Activated CD8-positive, alpha-beta memory T cell treated with anti-CD3 and anti-CD28 coated beads, Interleukin-2, amount 50 U/mL, for 1 hour (primary cell): ENCODE data around the gene SLC35A5.

Experiments
- DNase-seq: peaks from one replicate; pipeline ENCODE4 v3.0.0-alpha.2; 2020; ENCODE audit errors: extremely low read depth

The SLC35A5 gene

DNA sequence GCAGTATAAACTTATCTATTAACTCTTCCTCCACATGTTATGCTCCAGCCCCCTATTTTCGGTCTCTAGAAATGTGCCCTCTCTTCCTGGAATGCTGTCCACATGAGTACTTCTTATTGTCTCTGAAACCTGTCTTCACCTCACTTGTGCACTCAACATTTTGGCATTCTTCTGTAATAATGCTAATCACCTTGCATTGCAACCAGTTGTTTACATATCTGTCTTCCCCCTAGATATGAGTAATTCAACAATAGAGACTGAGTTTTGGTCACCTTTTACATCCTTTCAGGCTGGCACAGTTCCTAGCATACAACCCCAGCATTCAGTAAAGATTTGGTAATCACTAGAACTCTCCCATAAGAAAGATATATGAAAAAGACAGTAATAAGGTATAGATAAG lies 61.9 kb downstream of the SLC35A5 start:
- DNase-seq = no peak

DNA sequence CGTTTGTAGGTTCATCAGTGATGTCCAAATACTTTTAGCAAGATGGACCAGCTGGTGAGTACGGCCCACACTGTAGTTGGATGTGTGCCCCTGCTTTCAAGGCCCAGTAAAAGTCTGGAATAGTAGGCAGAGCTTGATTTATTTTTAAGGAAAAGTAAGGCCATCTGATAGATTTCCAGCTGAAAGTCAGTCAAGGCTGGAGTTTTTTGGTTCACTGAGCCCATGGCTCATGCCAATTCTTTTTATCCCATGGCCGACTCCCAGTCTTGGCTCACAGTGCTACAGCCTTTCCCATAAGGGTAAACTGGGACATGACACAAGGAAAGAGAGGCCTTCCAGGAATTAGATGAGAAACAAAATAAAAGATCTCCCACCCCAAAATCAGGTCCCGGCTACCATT lies 65.6 kb downstream of the SLC35A5 start:
- DNase-seq = no peak

DNA sequence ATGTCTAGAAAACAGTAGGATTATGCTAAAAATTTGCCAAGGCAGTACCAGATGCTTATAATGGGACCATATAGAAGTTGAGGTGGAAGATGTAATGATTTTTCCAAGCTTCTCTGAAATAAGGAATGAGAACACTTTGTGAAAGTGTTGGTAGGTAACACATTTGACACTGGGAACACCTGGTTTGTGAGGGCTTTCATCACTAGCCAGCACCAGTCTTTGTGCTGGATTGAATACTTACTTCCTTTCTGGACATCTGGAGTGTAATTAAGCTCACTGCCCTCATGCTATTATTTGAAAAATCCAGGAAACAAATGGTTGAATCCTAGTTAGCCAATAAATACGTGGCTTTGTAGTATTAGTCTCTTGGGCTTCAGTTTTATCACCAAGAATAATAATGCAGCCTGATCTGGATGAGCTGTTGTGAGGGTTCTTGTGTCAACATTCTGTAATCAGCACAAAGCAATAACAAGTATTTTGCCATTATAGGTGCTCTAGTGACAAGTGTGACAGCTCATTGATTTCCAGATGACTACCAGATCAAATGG lies 66.1 kb downstream of the SLC35A5 start:
- DNase-seq = no peak

DNA sequence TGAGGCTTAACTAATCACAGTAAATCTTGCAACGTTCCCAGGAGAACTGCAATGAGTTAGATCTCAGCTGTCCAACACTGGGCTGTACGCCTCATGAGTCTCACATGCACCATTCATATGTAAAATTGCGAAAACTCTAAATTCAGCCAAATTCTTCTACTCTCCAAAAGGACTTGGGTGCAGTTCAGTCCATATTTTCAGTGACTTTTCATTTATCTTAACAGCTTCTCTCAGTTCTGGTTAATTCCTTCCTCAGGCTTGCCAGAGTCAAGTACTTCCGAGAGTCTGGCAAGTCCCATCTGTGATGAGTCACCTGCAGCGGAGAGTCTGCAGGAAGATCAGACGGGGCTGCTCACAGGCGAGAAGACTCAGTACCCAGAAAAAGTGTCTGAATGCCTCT lies 67.6 kb downstream of the SLC35A5 start:
- no peak for DNase-seq

DNA sequence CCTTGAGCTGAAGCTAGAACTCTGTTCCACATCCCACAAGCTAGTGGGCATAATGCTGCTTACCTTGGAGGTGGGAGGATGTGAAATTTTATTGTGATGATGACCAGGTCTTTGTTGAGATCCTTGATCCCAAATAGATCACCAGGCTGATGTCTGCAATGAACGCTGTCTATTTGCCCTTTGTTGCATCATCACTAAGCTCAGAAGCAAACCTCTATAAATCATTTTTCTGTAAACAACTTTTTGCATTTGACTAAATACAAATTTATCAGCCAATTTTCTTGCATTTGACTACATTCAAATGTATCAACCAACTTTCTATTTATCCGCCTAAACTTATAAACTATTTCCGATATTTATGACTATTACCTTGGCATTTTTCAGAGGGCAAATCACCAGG lies 69.4 kb downstream of the SLC35A5 start:
- no peak for DNase-seq

DNA sequence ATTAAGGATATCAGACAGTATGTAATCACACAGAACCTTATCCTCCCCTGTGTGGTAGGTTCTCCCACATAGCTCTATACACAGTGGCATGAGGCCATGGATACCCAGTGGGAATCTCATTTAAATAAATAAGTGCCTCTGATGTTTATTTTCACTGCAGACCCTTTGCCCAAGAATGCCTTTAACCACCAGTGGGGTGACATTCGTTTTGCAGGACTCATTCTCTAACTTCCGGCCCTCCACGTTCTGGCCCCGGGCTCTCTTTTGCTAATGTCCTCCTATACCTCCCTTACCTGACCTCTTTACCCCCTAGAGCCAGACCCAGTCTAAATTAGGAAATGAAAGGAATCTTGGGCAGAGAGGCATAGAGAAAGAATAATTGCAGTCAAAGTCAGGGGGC lies 70.8 kb downstream of the SLC35A5 start:
- DNase-seq = no peak

DNA sequence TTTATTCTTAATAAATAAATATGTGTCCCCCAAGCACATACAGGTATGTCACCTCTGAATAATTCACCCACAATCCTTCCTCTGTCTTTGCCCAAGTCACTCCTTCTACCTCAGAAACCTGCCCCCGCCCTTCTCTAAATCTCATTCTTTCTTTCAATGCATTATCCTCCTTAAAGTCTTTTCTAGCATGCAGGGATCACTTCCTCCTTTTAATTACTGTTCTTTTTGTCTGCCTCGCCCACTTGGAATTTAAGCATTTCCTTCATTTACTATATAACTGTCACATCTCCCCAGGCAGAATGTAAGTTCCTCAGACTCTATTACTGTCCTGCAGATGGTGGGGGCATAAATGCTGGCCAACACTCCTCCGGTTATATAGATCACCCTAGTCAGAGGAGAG lies 71.3 kb downstream of the SLC35A5 start:
- no peak for DNase-seq

DNA sequence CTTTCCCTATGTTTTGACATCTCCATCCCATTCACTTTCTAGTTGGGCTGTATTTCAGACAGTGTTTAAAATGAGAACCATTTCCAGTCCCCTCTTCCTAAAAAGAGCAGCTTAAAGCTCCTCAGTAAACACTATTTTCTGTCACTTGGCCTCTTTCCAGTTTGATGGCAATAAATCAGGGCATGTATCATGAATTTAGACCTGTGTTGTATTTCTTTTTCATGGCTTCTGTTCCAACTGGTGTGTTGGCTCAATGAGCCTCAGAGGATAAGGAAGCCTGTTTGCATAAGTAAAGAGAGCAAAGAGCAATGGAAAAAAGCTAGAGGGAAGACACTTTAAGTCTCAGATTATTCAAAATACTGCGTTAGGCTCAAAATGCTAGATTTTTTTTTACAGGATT lies 71.9 kb downstream of the SLC35A5 start:
- no peak for DNase-seq

DNA sequence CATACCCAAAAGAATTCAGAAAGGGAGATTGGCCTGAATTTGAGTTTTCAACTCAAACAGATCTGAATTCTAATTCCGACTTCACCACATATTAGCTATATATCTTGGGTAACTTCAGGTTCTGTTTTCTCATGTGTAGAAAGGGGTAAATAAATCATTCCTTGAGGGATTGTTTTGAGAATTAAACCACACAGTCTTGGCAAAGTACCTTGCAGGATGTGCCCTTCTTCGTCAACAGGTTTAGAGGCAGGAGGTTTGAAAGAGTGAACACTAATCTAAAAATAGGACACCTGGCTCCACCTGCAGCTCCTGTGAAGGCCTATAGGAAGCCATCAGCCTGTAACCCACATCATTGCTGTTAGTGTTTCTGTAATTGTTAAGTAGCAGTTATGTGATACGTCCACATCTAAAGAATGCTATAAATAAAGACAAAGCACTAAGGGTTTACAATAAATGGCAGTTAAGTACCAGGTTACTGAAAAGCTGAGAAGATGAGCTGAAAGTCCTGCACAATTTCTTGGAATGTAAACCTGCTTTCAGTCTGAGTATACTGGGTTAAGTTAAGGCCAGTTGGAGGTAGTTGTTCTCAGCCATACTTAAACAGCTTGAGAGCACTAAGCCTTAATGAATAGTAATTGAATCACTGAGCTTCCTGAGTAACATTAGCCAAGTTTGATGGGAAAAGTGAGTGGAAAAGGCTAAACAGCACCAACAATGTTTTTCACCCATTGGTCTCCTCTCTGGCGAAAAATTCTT lies 73.1 kb downstream of the SLC35A5 start:
- no peak for DNase-seq
